Measurements from ENCODE around the gene SLC18B1. TPM values are rescaled to one million over a fixed set of nuclear protein-coding genes. Genes with fewer than 3 reads are reported as not detected.
"Not testable (repeated sequence)": the region's sequence is repeated elsewhere in the genome, so short reads cannot be mapped to it uniquely, and the experiment has no call there.

Gene SLC18B1
- polyA plus RNA-seq, 3 donors = 28.2 to 30.9 (median 30.8) TPM

- DNase-seq = no peak
Observed at GRCh38 chr6:132812255-132812732, 13.9 kb upstream of the SLC18B1 start.

- no peak for DNase-seq
Observed at GRCh38 chr6:132811276-132811675, 12.8 kb upstream of the SLC18B1 start.

GRCh38 chr6:132805548-132805947 lies 7.1 kb upstream of the SLC18B1 start:
- DNase-seq = no peak

GRCh38 chr6:132804251-132804650 lies 5.8 kb upstream of the SLC18B1 start:
- DNase-seq = no peak

GRCh38 chr6:132800656-132801055 lies 2.2 kb upstream of the SLC18B1 start:
- DNase-seq = no peak

GRCh38 chr6:132798869-132799538 lies 567 bp upstream of the SLC18B1 start:
- DNase-seq = peak; percentile 69

GRCh38 chr6:132795461-132795860 lies 3.0 kb downstream of the SLC18B1 start:
- no peak for DNase-seq

GRCh38 chr6:132792510-132792909 lies 5.9 kb downstream of the SLC18B1 start:
- DNase-seq = no peak

GRCh38 chr6:132790450-132790849 lies 8.0 kb downstream of the SLC18B1 start:
- DNase-seq = no peak

GRCh38 chr6:132789396-132789776 lies 9.1 kb downstream of the SLC18B1 start:
- DNase-seq = no peak

GRCh38 chr6:132788658-132789395 lies 9.6 kb downstream of the SLC18B1 start:
- DNase-seq = no peak

- DNase-seq = no peak
Observed at GRCh38 chr6:132785936-132786335, 12.5 kb downstream of the SLC18B1 start.

GRCh38 chr6:132780770-132781371 lies 17.6 kb downstream of the SLC18B1 start:
- no peak for DNase-seq

GRCh38 chr6:132777881-132778280 lies 20.6 kb downstream of the SLC18B1 start:
- not testable (repeated sequence) for DNase-seq

GRCh38 chr6:132768051-132768517 lies 30.4 kb downstream of the SLC18B1 start:
- no peak for DNase-seq

GRCh38 chr6:132765560-132765959 lies 32.9 kb downstream of the SLC18B1 start:
- DNase-seq = no peak

- peak; percentile 16 for DNase-seq
Observed at GRCh38 chr6:132764370-132764769, 34.1 kb downstream of the SLC18B1 start.

- peak; percentile 30 for DNase-seq
Observed at GRCh38 chr6:132763269-132763668, 35.2 kb downstream of the SLC18B1 start.

GRCh38 chr6:132760256-132760655 lies 38.2 kb downstream of the SLC18B1 start:
- no peak for DNase-seq

- no peak for DNase-seq
Observed at GRCh38 chr6:132758689-132759088, 39.7 kb downstream of the SLC18B1 start.

GRCh38 chr6:132752255-132752654 lies 46.2 kb downstream of the SLC18B1 start:
- DNase-seq = no peak

GRCh38 chr6:132751828-132752227 lies 46.6 kb downstream of the SLC18B1 start:
- no peak for DNase-seq

- no peak for DNase-seq
Observed at GRCh38 chr6:132751306-132751705, 47.1 kb downstream of the SLC18B1 start.
